ENCODE measurements around the gene KCTD16.

KCTD16 gene

DNA sequence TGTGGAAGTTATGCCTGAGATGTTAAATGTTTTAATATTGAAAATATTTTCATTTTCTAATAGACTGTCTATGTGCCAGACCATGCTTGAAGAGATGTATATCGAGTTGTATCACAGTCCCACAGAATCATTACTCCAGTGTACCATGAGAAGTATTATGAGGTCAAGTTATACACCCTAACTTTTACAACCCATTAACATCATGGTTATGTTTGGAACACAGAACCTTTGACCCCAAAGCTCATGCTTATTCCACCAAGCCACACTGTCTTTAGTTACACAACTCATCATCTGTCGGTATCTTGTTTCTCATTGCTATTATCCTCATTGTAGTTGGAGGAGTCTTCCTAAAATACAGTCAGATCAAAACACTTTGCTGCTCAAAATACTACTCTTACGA is 248.0 kb downstream of the KCTD16 start:
- DNase-seq = no peak

- no peak for DNase-seq
These were observed 250.7 kb downstream of the KCTD16 start for GRCh38 chr5:144421411-144421810.

- no peak for DNase-seq
These were observed 251.5 kb downstream of the KCTD16 start for GRCh38 chr5:144422018-144422727.

GRCh38 chr5:144427866-144428265 is 257.2 kb downstream of the KCTD16 start:
- no peak for DNase-seq

DNA sequence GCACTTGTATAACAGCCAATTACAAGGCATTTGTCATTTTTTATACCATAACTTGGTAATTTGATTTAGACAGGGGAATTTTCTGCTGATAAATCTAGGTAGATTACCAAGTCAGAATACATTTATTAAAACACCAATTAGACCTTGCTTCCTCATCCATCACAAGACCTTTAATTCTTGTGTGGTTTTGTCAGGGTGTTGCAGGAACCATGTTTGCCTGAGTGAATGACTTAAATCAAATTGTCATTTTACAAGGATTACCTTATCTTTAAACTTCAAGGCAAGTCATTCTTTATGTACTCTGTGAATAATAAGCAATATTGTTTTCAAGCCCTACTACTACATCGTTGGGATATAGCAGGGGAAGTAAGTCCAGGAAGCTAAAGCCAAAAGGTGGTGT is 257.7 kb downstream of the KCTD16 start:
- DNase-seq = no peak

DNA sequence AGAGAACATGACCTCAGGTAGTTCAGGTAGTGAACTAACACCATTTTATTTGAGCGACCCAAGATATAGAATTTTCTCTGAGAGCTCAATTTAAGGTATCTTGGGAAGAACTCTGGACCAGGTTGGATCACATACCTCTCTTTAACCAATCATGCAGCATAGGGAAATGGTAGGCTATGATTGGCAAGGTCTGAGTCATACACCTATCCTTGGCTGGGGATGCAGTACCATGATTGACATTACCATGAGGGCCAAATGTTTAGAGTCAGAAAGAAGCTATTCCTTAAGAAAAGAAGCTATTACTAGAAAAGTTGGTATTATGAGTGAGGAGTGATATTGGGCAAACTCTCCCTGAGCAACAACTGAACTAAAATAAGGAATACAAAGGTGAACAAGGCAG is 258.7 kb downstream of the KCTD16 start:
- no peak for DNase-seq

DNA sequence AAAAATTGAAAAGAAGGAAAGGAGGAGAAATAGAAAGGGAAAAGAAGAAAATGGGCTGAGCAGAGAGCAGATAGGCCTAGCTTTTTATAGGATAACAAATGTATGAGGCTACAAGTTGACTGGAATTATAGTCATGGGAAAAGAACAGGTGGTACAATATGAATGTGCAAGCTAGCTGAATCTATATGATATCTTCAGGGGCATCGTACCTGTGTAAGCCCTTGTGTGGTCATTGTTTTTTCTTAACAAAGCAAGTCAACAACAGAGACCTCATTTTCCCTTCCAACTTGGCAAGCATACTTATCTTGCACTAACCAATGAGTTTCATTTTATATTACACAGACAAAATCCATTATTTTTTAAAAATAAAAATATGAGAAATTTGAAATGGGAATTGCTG is 259.2 kb downstream of the KCTD16 start:
- DNase-seq = no peak

GRCh38 chr5:144433140-144433822 is 262.6 kb downstream of the KCTD16 start:
- DNase-seq = no peak

GRCh38 chr5:144433893-144434292 is 263.2 kb downstream of the KCTD16 start:
- DNase-seq = no peak

- no peak for DNase-seq
These were observed 265.3 kb downstream of the KCTD16 start for GRCh38 chr5:144436007-144436406.

GRCh38 chr5:144438237-144438636 is 267.6 kb downstream of the KCTD16 start:
- no peak for DNase-seq

DNA sequence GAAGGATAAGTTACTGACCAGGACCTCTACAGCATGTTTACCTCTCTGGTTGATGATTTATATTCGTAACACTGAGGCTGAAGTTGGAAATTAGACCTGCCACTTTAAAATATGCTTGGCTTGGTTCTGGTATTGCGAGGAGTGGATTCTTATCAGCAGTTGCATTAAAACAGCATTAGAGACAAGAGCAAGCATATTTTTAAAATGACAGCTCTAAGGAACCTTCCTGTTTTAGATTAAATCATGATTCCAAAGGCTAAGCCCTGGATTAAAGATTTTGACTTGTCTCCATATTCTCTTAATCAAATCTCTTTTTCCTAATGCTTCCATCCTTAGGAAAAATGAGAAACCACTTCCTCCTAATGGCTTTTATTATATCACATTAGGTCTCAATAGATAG is 277.8 kb downstream of the KCTD16 start:
- no peak for DNase-seq

DNA sequence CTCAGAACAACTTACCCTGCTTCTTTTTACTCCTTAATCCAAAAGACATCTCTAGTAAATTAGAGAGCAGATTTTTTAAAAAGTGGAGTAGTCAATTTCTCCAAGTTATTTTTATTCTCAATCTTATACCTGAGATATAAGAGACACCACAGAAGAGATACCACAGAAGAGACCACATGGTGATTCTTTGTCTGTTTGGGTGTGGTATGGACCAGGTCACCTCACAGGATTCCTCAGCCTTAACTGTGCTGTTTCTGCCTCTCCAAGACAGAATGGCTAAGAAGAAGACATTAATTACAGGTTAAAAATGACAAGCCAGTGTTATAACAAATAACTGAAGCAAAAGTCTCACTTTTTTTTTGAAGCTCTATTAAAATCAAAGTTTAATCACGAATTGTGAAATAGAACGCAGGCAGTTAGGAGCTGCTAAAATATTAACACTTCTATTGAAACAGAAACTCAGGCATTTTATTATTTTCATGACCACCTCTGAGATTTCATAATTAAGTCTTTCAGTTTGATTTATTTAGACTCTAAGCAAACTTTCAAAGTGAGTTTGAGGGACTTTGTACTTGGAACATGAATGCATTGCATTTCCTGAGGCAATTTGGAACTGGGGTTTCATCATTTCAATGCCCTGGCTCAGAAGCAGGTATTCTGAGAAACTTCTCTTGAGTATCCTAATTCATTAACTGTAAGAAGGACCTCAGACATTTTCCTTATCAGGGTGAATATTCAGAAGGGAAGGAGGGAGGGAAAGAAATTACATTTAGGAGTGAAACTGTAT is 280.7 kb downstream of the KCTD16 start:
- DNase-seq = no peak

- no peak for DNase-seq
These were observed 283.1 kb downstream of the KCTD16 start for GRCh38 chr5:144453753-144454152.

- no peak for DNase-seq
These were observed 286.5 kb downstream of the KCTD16 start for GRCh38 chr5:144457160-144457559.

GRCh38 chr5:144458216-144458615 is 287.5 kb downstream of the KCTD16 start:
- DNase-seq = no peak

DNA sequence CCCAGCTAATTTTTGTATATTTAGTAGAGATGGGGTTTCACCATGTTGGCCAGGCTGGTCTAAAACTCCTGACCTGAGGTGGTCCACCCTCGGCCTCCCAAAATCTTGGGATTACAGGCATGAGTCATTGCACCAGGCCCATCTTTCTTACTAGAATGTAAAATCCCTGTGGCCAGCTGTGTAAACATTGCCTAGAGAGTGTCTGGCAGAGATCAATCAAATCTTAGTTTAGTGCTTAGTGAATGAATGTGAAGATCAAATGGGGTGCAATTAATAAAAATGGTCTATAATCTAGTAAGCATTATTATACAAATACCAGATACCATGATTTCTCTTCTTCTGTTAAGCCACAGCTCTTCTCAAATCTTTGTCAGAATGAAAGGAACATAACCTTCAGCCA is 289.9 kb downstream of the KCTD16 start:
- DNase-seq = no peak

DNA sequence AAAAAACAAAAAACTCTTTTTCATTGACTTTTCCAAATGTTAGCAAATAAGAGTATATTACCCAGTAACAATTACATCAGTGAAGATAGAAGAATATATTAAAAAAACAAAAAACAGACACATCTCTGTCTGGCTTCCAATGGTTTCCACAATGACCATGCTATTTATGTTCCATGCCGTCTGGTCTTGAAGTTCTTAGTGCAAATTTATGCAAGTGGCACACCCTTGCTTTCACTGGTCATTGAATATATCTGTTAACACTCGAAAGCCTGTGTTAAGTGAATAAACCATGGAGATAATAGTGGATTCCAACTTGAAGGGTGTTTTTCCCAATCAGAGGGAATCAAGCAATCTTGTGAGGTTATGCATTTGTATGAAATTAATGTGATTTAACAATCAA is 291.9 kb downstream of the KCTD16 start:
- DNase-seq = no peak

DNA sequence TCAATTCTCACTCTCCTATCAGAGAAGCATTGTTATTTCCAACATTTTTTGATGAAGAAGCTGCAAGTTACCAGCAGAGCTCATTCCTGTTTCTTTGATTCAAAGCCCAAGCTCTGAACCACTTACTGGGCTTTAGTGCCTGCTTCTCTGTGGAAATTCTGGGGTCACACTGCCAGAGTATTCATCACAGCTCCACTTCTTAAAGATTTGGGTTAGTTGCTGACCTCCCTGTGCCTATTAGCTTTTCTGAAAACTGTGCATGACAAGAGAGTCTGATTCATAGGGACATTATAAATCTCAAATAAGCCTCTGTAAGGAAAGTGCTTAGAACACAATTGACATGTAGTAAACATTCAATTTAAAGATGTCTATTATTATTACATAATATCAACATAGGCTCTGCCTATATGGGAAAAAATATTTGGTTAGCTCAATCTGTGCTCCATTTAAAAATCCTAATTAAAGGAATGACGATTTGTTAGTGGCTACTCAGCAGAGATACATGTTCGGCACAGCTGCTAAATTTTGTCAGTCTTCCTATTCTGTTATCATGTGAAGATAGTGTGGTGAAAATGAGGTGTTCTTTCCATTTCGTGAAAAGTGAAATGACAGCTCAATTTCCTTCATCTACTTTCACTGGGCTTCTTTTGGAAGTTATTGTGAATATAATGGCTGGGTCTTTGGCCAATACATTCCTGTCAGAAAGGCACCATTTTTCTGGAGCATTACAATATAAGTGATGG is 293.0 kb downstream of the KCTD16 start:
- no peak for DNase-seq

DNA sequence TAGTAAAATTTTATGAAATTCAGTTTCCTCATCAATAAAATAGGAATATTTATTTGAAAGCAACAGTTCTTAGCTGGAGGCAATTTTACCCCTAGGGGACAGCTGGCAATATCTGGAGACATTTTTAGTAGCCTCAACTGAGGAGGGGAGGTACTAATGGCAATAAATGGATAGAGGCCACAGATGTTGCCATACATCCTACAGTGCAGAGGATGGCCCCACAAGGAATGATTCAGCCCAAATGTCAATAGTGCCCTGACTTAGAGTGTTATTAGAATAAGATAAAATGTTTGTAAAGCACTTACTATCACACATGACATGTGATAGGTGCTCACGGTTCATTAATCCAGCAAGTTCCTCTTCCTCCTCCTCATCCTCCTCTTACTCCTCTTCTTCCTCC is 293.6 kb downstream of the KCTD16 start:
- no peak for DNase-seq

- no peak for DNase-seq
These were observed 294.8 kb downstream of the KCTD16 start for GRCh38 chr5:144465441-144465840.

- DNase-seq = no peak
These were observed 297.1 kb downstream of the KCTD16 start for GRCh38 chr5:144467792-144468191.

DNA sequence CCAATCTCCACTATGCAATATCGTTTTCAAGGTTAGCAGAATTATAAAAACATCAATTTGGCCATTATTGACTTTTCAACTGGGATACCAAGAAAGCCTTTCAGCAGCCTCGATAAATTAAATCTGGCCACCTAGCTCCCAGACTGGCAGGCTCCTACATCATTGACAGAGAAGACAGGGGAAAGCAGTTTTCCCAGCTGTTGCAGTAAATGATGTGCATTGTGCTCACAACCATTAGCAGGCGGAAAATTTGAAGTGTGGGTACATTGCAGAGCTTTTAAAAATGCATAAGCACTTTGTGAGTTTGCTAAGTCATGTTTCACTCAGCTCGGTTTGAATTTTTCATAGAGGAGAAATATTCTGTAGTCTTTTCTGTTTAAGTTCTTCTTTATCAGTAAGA is 297.9 kb downstream of the KCTD16 start:
- no peak for DNase-seq
